ENCODE data around the gene SH2D3C. TPM values are rescaled to one million over a fixed set of nuclear protein-coding genes. Genes with fewer than 3 reads are reported as not detected.

SH2D3C gene
- total and polyA plus RNA-seq, 4 experiments from 2014 or later, result 8.7 to 51.5 (median 46.0) TPM

DNA sequence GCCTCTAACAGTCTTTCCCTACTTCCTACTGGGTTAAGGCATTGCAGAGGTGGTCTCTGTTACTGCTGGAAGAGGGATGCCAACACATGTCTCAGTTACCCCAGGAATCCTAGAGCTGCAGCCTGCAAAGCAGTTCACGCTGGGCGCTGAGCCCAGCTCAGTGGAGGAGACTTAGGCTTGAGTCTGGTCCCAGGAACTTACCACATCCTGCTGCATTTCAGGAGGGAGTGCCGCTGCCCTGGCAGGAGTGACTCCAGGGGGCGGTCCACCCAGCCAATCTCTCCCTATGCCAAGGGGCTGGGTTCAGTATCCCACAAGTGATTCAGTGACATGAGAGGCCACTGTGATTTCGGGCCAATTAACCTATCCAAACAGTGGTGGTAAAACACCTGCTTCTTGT lies 55.0 kb downstream of the SH2D3C start:
- CTCF ChIA-PET (ENCODE audit: partially characterized antibody), result interaction anchor here (1.2 to 2.0 kb wide), 2 partner anchors 10 to 11 kb away, joined by 3 to 6 read pairs; partner anchors contain the start of gene TOR2A
- Histone ChIP-seq H3K36me3 (ENCODE audit: insufficient read depth, low read length) (no peaks in the 10 kb centered on the region), H3K4me3 (ENCODE audit: low read length in 2 of 2) (no peak overlapping the region), H3K9me3 (ENCODE audit: control insufficient read depth in 1 of 2, low read length in 2 of 2) (no peaks in the 10 kb centered on the region), H3K27ac (ENCODE audit: low read depth, low read length) (no peak overlapping the region), H3K4me1 (ENCODE audit: insufficient read depth, low read length) (peaks cover 22% of the 10 kb centered on the region), H3K27me3 (ENCODE audit: insufficient read depth, low read length) (no peaks in the 10 kb centered on the region)
- H3K4me1 Mint-ChIP-seq, result peaks cover 13 to 26% (median 16%) of the 10 kb centered on the region in 4 donors
- no peaks in the 10 kb centered on the region for H3K36me3 Mint-ChIP-seq
- H3K27me3 Mint-ChIP-seq, result no peaks in the 10 kb centered on the region
- DNase-seq, result no peak
- no peaks in the 10 kb centered on the region for H3K9me3 Mint-ChIP-seq
- H3K27ac Mint-ChIP-seq, result peak overlapping the region in 1 of 7 donors; percentile 35
- H3K4me3 Mint-ChIP-seq, result no peak overlapping the region
- intact Hi-C loops (cut with micrococcal nuclease), result no loop called here
- POLR2A ChIA-PET (ENCODE audit: partially characterized antibody), result interaction anchor here (0.9 kb wide), 1 partner anchor 207 kb away, joined by 3 read pairs; no protein-coding TSS in a partner anchor

- Histone ChIP-seq H3K36me3 (ENCODE audit: insufficient read depth, low read length) (no peaks in the 10 kb centered on the region), H3K9me3 (ENCODE audit: control insufficient read depth in 1 of 2, low read length in 2 of 2) (no peaks in the 10 kb centered on the region), H3K27me3 (ENCODE audit: insufficient read depth, low read length) (no peaks in the 10 kb centered on the region), H3K27ac (ENCODE audit: low read depth, low read length) (no peak overlapping the region), H3K4me1 (ENCODE audit: insufficient read depth, low read length) (peaks cover 22% of the 10 kb centered on the region), H3K4me3 (ENCODE audit: low read length in 2 of 2) (no peak overlapping the region)
- H3K36me3 Mint-ChIP-seq, result no peaks in the 10 kb centered on the region
- peaks cover 13 to 26% (median 16%) of the 10 kb centered on the region in 4 donors for H3K4me1 Mint-ChIP-seq
- intact Hi-C loops (cut with micrococcal nuclease), result no loop called here
- no peak for DNase-seq
- H3K27me3 Mint-ChIP-seq, result no peaks in the 10 kb centered on the region
- H3K9me3 Mint-ChIP-seq, result no peaks in the 10 kb centered on the region
- CTCF ChIA-PET (ENCODE audit: partially characterized antibody), result interaction anchor here (1.2 to 2.0 kb wide), 2 partner anchors 10 to 12 kb away, joined by 3 to 6 read pairs; partner anchors contain the start of gene TOR2A
- peak overlapping the region in 1 of 7 donors; percentile 35 for H3K27ac Mint-ChIP-seq
- H3K4me3 Mint-ChIP-seq, result no peak overlapping the region
- POLR2A ChIA-PET (ENCODE audit: partially characterized antibody), result interaction anchor here (0.9 kb wide), 1 partner anchor 207 kb away, joined by 3 read pairs; no protein-coding TSS in a partner anchor
Observed at GRCh38 chr9:127723013-127723412, 55.5 kb downstream of the SH2D3C start.

DNA sequence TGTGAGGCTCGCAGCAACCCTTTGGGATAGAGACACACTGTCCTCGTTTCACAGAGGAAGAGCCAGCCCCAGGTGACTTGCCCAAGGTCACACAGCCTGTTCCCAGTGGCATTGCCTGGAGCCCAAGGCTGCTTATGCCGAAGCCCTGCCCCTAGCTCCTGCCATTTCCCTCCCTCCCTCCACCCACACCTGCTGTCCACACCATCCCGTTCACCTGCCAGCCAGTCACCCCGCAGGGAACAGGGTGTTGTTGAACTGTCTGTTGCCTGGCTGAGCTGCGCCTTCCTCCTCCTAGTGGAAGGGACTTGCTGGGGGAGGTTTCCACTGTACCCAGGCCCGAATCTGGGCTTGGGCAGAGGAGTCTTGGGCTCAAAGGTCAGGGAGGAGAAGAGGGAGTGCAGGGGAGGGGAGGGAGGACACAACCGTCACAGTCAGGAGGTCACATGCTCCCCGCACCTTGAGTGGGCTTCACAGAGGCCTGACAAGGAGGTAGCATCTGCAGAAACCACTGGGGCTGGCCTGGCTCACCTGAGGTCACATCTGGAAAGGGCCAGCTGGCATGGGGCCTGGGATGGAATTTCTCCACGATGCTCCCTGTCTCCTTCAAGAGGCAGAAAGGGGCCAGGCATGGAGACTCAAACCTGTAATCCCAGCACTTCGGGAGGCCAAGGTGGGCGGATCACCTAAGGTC lies 56.3 kb downstream of the SH2D3C start:
- H3K4me3 Mint-ChIP-seq, result no peak overlapping the region
- Histone ChIP-seq H3K9me3 (ENCODE audit: control insufficient read depth in 1 of 2, low read length in 2 of 2) (no peaks in the 10 kb centered on the region), H3K27ac (ENCODE audit: low read depth, low read length) (no peak overlapping the region), H3K36me3 (ENCODE audit: insufficient read depth, low read length) (no peaks in the 10 kb centered on the region), H3K27me3 (ENCODE audit: insufficient read depth, low read length) (no peaks in the 10 kb centered on the region), H3K4me1 (ENCODE audit: insufficient read depth, low read length) (peaks cover 22% of the 10 kb centered on the region), H3K4me3 (ENCODE audit: low read length in 2 of 2) (no peak overlapping the region)
- peaks cover 13 to 26% (median 16%) of the 10 kb centered on the region in 4 donors for H3K4me1 Mint-ChIP-seq
- intact Hi-C loops (cut with micrococcal nuclease), result no loop called here
- CTCF ChIA-PET (ENCODE audit: partially characterized antibody), result interaction anchor here (2.0 kb wide), 1 partner anchor 13 kb away, joined by 6 read pairs; the partner anchor contains the start of gene TOR2A
- H3K36me3 Mint-ChIP-seq, result no peaks in the 10 kb centered on the region
- H3K27me3 Mint-ChIP-seq, result no peaks in the 10 kb centered on the region
- H3K27ac Mint-ChIP-seq, result peak overlapping the region in 3 of 7 donors; percentile 66 to 83 (median 79)
- DNase-seq, result peak in 1 of 5 donors; percentile 34
- POLR2A ChIA-PET (ENCODE audit: partially characterized antibody), result interaction anchor here (1.5 kb wide), 1 partner anchor 13 kb away, joined by 4 read pairs; the partner anchor contains the start of gene TOR2A
- H3K9me3 Mint-ChIP-seq, result no peaks in the 10 kb centered on the region

GRCh38 chr9:127721391-127721821 lies 57.1 kb downstream of the SH2D3C start:
- peak overlapping the region in 6 of 8 donors; percentile 0 to 72 (median 46) for H3K4me3 Mint-ChIP-seq
- H3K27ac Mint-ChIP-seq, result peak overlapping the region in 5 of 7 donors; percentile 37 to 82 (median 79)
- H3K4me1 Mint-ChIP-seq, result peaks cover 13 to 26% (median 17%) of the 10 kb centered on the region in 4 donors
- no peaks in the 10 kb centered on the region for H3K27me3 ChIP-seq (ENCODE audit: insufficient read depth, low read length)
- ChIA-PET CTCF (ENCODE audit: partially characterized antibody) (no interaction called here), POLR2A (ENCODE audit: partially characterized antibody) (interaction anchor here (1.5 kb wide), 1 partner anchor 13 kb away, joined by 4 read pairs; the partner anchor contains the start of gene TOR2A)
- no peak overlapping the region for H3K27ac ChIP-seq (ENCODE audit: low read depth, low read length)
- intact Hi-C loops (cut with micrococcal nuclease), result no loop called here
- no peak overlapping the region for H3K4me3 ChIP-seq (ENCODE audit: low read length in 2 of 2)
- H3K36me3 Mint-ChIP-seq, result no peaks in the 10 kb centered on the region
- no peaks in the 10 kb centered on the region for H3K36me3 ChIP-seq (ENCODE audit: insufficient read depth, low read length)
- no peaks in the 10 kb centered on the region for H3K9me3 ChIP-seq (ENCODE audit: control insufficient read depth in 1 of 2, low read length in 2 of 2)
- H3K9me3 Mint-ChIP-seq, result no peaks in the 10 kb centered on the region
- DNase-seq, result peak in 1 of 5 donors; percentile 22
- H3K27me3 Mint-ChIP-seq, result no peaks in the 10 kb centered on the region
- peaks cover 24% of the 10 kb centered on the region for H3K4me1 ChIP-seq (ENCODE audit: insufficient read depth, low read length)

- peaks cover 18 to 31% (median 21%) of the 10 kb centered on the region in 4 donors for H3K4me1 Mint-ChIP-seq
- DNase-seq, result no peak
- Histone ChIP-seq H3K4me3 (ENCODE audit: low read length in 2 of 2) (no peak overlapping the region), H3K36me3 (ENCODE audit: insufficient read depth, low read length) (no peaks in the 10 kb centered on the region), H3K4me1 (ENCODE audit: insufficient read depth, low read length) (peaks cover 29% of the 10 kb centered on the region), H3K27ac (ENCODE audit: low read depth, low read length) (no peak overlapping the region), H3K9me3 (ENCODE audit: control insufficient read depth in 1 of 2, low read length in 2 of 2) (no peaks in the 10 kb centered on the region), H3K27me3 (ENCODE audit: insufficient read depth, low read length) (no peaks in the 10 kb centered on the region)
- ChIA-PET POLR2A (ENCODE audit: partially characterized antibody) (interaction anchor here (1.5 kb wide), 2 partner anchors 14 to 113 kb away, joined by 4 read pairs; partner anchors contain the start of gene TOR2A), CTCF (ENCODE audit: partially characterized antibody) (no interaction called here)
- H3K4me3 Mint-ChIP-seq, result peak overlapping the region in 5 of 8 donors; percentile 0 to 82 (median 34)
- no peaks in the 10 kb centered on the region for H3K27me3 Mint-ChIP-seq
- H3K27ac Mint-ChIP-seq, result peak overlapping the region in 6 of 7 donors; percentile 37 to 82 (median 79)
- H3K9me3 Mint-ChIP-seq, result no peaks in the 10 kb centered on the region
- intact Hi-C loops (cut with micrococcal nuclease), result no loop called here
- peaks cover 0 to under 1% of the 10 kb centered on the region in 2 donors for H3K36me3 Mint-ChIP-seq
Observed at GRCh38 chr9:127720865-127721227, 57.6 kb downstream of the SH2D3C start.

GRCh38 chr9:127720031-127720864 lies 58.2 kb downstream of the SH2D3C start:
- peak overlapping the region; percentile 13 for H3K27ac ChIP-seq (ENCODE audit: low read depth, low read length)
- CTCF ChIA-PET (ENCODE audit: partially characterized antibody), result interaction anchor here (0.9 to 1.7 kb wide), 2 partner anchors 12 to 21 kb away, joined by 3 to 4 read pairs; no protein-coding TSS in a partner anchor
- Mint-ChIP-seq H3K36me3 (peaks cover 0 to 6% of the 10 kb centered on the region in 2 donors), H3K4me3 (peak overlapping the region in 7 of 8 donors; percentile 30 to 81 (median 73)), H3K4me1 (peaks cover 19 to 37% (median 23%) of the 10 kb centered on the region in 4 donors), H3K27ac (peak overlapping the region; percentile 79 to 96 (median 85)), H3K9me3 (no peaks in the 10 kb centered on the region), H3K27me3 (no peaks in the 10 kb centered on the region)
- H3K36me3 ChIP-seq (ENCODE audit: insufficient read depth, low read length), result no peaks in the 10 kb centered on the region
- H3K4me3 ChIP-seq (ENCODE audit: low read length in 2 of 2), result no peak overlapping the region
- H3K4me1 ChIP-seq (ENCODE audit: insufficient read depth, low read length), result peaks cover 30% of the 10 kb centered on the region
- POLR2A ChIA-PET (ENCODE audit: partially characterized antibody), result interaction anchor here (0.6 to 6.3 kb wide), 3 partner anchors 14 to 112 kb away, joined by 3 to 39 read pairs (median 4); partner anchors contain the start of gene TOR2A
- H3K9me3 ChIP-seq (ENCODE audit: control insufficient read depth in 1 of 2, low read length in 2 of 2), result no peaks in the 10 kb centered on the region
- peak; percentile 27 to 46 (median 44) for DNase-seq
- intact Hi-C loops (cut with micrococcal nuclease), result no loop called here
- no peaks in the 10 kb centered on the region for H3K27me3 ChIP-seq (ENCODE audit: insufficient read depth, low read length)

Measured in CD4-positive, alpha-beta memory T cell (primary cell).